LNCaP clone FGC (cell line): ENCODE results near the gene DLEC1.

ENCODE experiments used
- DNase-seq: peaks from one replicate; pipeline ENCODE4 v3.0.0-alpha.2; 2011; ENCODE audit warnings: low read depth
- H3K4me3 ChIP-seq: 2 replicates; pipeline ENCODE4 v1.5.1; 2011; ENCODE audit warnings: mild to moderate bottlenecking, low read depth, low read length, control low read depth
- TF ChIP-seq, protein P1 (sequence below): IDR thresholded peaks from 2 replicates; pipeline ENCODE4 v1.5.1; 2012; ENCODE audit warnings: mild to moderate bottlenecking; ENCODE audit not compliant: control insufficient read depth, insufficient read depth; ENCODE audit errors: extremely low read depth

The DLEC1 gene

DNA sequence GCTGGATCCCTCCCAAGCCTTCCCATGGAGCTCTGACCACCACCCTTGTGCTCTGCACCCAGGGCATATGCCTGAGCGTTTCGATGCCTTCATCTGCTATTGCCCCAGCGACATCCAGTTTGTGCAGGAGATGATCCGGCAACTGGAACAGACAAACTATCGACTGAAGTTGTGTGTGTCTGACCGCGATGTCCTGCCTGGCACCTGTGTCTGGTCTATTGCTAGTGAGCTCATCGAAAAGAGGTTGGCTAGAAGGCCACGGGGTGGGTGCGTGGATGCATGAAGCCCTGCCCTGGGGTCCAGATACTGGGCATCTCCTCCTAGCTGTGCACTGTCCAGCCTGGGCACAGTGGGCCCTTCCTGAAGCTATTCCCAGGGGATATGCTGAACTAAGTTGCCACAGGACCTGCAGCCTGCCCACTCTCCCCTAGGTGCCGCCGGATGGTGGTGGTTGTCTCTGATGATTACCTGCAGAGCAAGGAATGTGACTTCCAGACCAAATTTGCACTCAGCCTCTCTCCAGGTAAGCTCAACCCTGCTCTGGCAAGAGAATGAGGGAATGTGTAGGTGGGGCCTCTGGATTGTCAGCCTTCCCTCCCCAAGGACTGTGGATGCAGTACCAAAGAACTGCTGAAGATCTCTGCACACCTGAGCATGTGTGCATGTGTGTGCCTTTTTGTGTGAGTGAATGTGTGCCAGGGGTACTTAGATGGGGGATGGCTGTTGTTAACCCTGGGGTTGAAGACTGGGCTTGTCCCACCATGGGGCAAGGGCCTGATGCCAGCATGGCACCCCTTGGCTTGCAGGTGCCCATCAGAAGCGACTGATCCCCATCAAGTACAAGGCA lies 101.5 kb downstream of the DLEC1 start:
- no peak for DNase-seq
- TF ChIP-seq, protein P1, sequence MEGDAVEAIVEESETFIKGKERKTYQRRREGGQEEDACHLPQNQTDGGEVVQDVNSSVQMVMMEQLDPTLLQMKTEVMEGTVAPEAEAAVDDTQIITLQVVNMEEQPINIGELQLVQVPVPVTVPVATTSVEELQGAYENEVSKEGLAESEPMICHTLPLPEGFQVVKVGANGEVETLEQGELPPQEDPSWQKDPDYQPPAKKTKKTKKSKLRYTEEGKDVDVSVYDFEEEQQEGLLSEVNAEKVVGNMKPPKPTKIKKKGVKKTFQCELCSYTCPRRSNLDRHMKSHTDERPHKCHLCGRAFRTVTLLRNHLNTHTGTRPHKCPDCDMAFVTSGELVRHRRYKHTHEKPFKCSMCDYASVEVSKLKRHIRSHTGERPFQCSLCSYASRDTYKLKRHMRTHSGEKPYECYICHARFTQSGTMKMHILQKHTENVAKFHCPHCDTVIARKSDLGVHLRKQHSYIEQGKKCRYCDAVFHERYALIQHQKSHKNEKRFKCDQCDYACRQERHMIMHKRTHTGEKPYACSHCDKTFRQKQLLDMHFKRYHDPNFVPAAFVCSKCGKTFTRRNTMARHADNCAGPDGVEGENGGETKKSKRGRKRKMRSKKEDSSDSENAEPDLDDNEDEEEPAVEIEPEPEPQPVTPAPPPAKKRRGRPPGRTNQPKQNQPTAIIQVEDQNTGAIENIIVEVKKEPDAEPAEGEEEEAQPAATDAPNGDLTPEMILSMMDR: no peak
- H3K4me3 ChIP-seq: no peak overlapping the region

DNA sequence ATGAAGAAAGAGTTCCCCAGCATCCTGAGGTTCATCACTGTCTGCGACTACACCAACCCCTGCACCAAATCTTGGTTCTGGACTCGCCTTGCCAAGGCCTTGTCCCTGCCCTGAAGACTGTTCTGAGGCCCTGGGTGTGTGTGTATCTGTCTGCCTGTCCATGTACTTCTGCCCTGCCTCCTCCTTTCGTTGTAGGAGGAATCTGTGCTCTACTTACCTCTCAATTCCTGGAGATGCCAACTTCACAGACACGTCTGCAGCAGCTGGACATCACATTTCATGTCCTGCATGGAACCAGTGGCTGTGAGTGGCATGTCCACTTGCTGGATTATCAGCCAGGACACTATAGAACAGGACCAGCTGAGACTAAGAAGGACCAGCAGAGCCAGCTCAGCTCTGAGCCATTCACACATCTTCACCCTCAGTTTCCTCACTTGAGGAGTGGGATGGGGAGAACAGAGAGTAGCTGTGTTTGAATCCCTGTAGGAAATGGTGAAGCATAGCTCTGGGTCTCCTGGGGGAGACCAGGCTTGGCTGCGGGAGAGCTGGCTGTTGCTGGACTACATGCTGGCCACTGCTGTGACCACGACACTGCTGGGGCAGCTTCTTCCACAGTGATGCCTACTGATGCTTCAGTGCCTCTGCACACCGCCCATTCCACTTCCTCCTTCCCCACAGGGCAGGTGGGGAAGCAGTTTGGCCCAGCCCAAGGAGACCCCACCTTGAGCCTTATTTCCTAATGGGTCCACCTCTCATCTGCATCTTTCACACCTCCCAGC lies 102.4 kb downstream of the DLEC1 start:
- TF ChIP-seq, protein P1: no peak
- no peak for DNase-seq
- no peak overlapping the region for H3K4me3 ChIP-seq

DNA sequence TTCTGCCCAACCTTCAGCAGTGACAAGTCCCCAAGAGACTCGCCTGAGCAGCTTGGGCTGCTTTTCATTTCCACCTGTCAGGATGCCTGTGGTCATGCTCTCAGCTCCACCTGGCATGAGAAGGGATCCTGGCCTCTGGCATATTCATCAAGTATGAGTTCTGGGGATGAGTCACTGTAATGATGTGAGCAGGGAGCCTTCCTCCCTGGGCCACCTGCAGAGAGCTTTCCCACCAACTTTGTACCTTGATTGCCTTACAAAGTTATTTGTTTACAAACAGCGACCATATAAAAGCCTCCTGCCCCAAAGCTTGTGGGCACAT lies 102.9 kb downstream of the DLEC1 start:
- no peak for DNase-seq
- H3K4me3 ChIP-seq: no peak overlapping the region
- TF ChIP-seq, protein P1: no peak

DNA sequence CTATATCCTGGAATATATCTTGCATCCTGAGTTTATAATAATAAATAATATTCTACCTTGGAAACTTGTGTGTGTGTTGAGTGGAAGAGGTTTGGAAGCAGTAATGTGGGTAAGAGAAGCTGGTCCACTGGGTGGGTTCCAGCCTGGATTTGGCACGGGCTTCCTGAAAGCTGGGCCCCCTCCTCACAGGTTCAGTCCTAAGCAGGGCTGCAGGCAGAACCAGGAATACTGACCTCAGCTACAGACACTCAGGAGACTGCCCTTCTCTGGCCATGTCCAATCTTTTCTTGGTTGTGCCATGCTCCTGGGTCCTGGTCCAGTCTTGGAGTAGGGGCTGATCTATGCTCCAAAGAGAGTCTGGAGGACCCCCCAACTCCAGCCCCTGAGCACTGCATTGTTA lies 104.0 kb downstream of the DLEC1 start:
- no peak overlapping the region for H3K4me3 ChIP-seq
- TF ChIP-seq, protein P1: no peak
- DNase-seq: no peak

DNA sequence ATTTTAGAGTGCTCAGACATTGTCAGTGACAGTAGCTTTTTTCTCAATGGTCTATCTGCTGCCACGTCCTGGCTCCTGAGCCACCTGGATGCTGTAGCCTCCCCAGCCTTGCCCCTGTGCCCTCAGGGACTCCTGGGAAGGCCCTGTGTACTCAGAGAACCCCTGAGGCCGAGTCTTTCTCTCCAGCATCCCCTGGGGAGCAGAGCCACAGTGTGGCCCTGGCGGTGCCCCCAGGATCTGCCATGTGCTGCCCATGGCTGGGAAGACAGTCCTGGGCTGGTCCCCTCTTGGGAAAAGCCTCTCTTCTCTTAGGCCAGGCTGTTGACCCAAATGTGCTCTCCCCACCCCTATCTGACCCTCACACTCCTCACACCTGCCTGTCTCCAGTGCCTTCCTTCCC lies 104.5 kb downstream of the DLEC1 start:
- TF ChIP-seq, protein P1: no peak

DNA sequence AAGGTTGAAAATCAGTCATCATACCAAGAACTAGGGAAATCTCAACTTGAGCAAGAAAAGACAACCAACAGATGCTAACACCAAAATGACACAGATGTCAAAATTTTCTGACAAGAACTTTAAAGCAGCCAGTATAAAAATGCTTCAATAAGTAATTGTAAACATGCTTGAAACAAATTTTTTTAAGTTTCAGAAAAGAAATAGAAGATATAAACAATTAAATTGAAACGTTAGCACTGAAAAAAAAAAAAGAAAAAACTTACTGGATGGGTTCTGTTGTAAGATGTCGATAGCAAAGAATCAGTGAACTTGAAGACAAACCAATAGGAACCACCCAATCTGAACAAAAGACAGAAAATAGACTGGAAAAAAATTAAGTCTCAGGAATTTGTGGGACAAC lies 107.5 kb downstream of the DLEC1 start:
- TF ChIP-seq, protein P1: no peak
- no peak overlapping the region for H3K4me3 ChIP-seq
- no peak for DNase-seq

More for the DNA sequence above, 104.5 kb downstream of the DLEC1 start:
- no peak overlapping the region for H3K4me3 ChIP-seq
- DNase-seq: no peak

DNA sequence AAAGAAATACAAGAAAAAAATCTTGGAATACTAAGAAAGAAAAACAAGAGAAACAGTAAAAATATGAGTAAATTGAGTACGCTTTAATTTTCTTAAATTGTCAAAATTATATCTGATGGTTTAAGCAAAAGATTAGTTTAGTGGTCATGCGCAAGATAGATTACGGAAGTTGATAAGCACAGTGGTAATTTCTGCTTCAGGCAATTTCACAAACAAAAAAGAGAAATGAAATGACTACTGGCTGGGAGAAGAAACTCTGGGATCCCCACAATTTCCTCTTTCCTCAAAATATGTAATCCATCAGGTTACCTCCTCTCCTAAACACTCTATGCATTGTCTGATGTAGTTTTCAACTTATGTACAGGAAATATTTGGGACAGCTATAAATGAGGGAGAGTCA lies 108.4 kb downstream of the DLEC1 start:
- no peak overlapping the region for H3K4me3 ChIP-seq
- no peak for DNase-seq
- TF ChIP-seq, protein P1: no peak
